UCSD-AML1 (cell line): Measurements from ENCODE around the gene TCF7L2.

ENCODE experiments used
- DNase-seq: peaks from one replicate; lab custom pipeline; 2025; ENCODE audit not compliant: unreplicated experiment; lab: John Stamatoyannopoulos, UW

Gene TCF7L2

GRCh38 chr10:113118882-113119281, 168.8 kb downstream of the TCF7L2 start:
- DNase-seq = no peak

- DNase-seq = no peak
Measured at GRCh38 chr10:113119801-113120200, 169.8 kb downstream of the TCF7L2 start.

- DNase-seq = no peak
Measured at GRCh38 chr10:113121153-113121552, 171.1 kb downstream of the TCF7L2 start.

GRCh38 chr10:113122947-113123346, 172.9 kb downstream of the TCF7L2 start:
- no peak for DNase-seq

- DNase-seq = no peak
Measured at GRCh38 chr10:113124724-113125123, 174.7 kb downstream of the TCF7L2 start.

- no peak for DNase-seq
Measured at GRCh38 chr10:113125612-113126011, 175.6 kb downstream of the TCF7L2 start.

GRCh38 chr10:113126229-113127201, 176.5 kb downstream of the TCF7L2 start:
- DNase-seq = no peak

GRCh38 chr10:113127261-113127900, 177.3 kb downstream of the TCF7L2 start:
- no peak for DNase-seq

- DNase-seq = no peak
Measured at GRCh38 chr10:113127901-113128283, 177.8 kb downstream of the TCF7L2 start.

- DNase-seq = no peak
Measured at GRCh38 chr10:113128450-113129070, 178.5 kb downstream of the TCF7L2 start.

- no peak for DNase-seq
Measured at GRCh38 chr10:113129117-113129516, 179.1 kb downstream of the TCF7L2 start.

- no peak for DNase-seq
Measured at GRCh38 chr10:113130014-113130641, 180.1 kb downstream of the TCF7L2 start.

GRCh38 chr10:113131613-113132261, 181.7 kb downstream of the TCF7L2 start:
- no peak for DNase-seq

- DNase-seq = no peak
Measured at GRCh38 chr10:113132591-113133121, 182.6 kb downstream of the TCF7L2 start.

- no peak for DNase-seq
Measured at GRCh38 chr10:113133497-113134115, 183.6 kb downstream of the TCF7L2 start.

GRCh38 chr10:113135025-113135424, 185.0 kb downstream of the TCF7L2 start:
- DNase-seq = no peak

GRCh38 chr10:113137941-113138685, 188.1 kb downstream of the TCF7L2 start:
- DNase-seq = no peak

- DNase-seq = no peak
Measured at GRCh38 chr10:113138937-113139585, 189.0 kb downstream of the TCF7L2 start.

GRCh38 chr10:113139699-113140098, 189.7 kb downstream of the TCF7L2 start:
- no peak for DNase-seq
